CD4-positive, alpha-beta T cell treated with Interleukin-15 for 1 hour (primary cell): ENCODE data around the gene ZNF814.
A peak's percentile ranks its signal among the peaks of the same experiment; 100 is the strongest.
"Not testable (repeated sequence)": the region's sequence is repeated elsewhere in the genome, so short reads cannot be mapped to it uniquely, and the experiment has no call there.

Source experiments
- DNase-seq: peaks from one replicate; pipeline ENCODE4 v3.0.0-alpha.2; 2020

The ZNF814 gene

DNA sequence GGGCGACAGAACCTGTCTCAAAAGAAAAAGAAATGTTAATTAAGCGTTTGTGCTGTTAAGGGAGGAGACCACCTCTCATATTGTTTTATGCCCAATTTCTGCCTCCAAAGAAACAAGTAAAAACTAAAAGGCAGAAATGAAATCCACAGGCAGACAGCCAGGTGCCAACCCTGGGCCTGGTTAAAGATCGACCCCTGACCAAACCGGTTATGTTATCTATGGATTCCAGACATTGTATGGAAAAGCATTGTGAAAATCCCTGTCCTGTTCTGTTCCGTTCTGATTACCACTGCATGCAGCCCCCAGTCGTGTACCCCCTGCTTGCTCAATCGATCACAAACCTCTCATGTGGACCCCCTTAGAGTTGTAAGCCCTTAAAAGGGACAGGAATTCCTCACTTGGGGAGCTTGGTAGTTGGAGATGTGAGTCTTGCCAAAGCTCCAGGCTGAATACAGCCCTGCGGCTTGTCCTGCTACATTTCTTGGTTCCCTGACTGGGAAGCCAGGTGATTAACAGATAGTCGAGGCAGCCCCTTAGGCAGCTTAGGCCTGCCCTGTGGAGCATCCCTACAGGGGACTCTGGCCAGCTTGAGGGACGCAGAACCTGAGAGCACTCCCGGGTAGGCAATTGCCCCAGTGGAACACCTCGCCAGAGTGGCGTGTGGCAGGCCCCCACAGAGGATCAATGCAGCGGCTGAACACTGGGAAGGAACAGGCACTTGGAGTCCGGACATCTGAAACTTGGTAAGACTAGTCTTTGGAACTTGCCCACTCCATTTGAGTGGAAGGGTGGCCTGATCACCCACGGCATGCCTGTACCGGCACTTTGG, 73.4 kb downstream of the ZNF814 start:
- no peak for DNase-seq

DNA sequence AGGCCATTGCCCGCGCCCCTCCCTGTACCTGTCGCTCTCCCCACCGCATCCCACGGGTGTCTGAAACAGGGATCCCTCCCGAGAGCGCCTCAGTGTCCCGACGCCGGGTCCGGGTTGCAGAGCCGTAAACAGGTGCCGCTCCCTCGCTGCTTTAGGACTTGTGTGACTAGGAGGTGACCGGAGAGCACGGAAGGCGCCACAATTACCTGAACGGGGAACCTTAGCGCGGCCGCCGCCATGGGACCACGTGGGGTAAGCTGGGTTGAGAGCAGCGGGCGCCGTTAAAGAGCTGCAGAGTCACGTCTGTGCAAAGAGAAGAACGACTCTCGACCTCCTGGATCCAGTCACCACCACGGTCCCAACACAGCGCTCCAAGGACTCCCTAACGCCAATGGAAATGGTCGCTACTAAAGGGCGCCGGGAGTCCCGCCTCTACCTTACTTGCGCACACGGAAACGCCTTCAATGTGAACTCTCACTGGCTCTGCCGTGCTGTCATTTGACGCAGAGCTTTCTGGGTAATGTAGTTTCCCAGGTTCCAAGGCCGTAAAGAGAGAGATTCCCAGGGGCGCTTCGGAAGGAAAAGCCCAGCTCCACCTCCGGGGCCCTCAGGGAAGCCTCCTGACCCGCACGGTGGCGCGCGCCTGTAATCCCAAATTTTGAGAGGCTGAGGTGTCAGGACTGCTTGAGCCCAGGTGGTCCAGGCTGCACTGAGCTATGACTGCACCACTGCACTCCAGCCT, 74.2 kb downstream of the ZNF814 start, which contains the start of gene ZNF552:
ZNF552 (minus strand) TSS at position 409 of the 742 bp plus-strand sequence; CDS start at position 239, 170 bp downstream.
- peak; percentile 82 for DNase-seq

DNA sequence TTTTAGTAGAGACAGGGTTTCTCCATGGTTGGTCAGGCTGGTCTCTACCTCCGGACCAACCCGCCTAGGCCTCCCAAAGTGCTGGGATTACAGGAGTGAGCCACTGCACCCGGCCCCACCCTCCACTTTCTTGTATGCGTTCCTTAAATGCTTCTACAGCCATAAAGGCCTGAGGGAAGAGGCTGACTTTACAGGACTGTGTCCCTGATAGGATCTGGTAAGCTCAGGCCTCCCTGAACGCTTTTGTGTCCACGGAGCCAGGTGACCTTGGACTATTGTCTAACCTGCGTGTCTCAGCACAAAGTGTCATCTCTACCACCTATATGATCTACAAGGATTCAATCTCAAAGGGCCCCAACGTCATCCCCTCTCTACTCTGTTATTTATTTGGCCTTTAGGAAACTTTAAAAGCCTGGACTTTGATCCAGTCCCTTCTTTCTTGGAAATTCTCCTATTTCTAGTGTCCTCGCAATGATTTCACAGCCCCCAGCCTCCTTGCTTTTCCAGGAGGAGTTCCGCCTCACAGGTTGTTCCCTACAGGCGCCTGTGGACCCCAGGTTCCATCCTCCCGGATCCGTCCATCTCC, 74.8 kb downstream of the ZNF814 start:
- no peak for DNase-seq

DNA sequence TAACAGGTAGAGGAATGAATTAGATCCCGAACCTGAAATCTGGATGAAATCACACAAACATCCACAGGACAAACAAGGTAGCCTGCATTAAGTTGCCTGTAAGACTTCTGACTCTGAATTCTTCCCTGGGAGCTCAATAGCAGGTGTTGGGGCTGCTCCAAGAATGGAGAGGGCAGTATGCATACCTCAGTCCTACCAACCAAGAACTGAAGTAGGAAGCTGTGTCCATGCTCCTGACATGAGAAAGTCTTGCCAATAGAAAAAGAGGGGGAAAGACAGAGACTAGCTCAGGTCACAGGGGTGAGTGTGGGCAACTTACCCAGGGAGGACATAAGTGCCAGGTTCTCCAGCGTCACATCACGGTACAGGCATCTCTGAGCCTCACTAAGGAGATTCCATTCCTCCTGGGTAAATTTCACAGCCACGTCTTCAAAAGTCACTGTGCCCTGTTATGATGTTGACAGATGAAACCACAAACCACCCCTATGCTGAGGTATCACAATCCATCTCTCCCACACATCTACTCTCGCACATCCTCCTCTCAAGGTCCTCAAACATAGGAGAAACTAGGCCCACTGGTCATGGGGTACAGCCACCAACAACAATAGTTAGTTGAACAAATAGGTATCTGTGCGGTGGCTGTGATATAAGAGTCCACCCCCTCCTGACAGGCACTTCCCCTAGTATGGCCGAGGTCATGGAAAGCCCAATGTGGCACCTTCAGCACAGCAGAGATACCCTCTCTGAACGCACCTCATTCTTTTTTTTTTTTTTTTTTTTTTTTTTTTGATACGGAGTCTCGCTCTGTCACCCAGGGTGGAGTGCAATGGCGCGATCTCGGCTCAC, 75.6 kb downstream of the ZNF814 start:
- not testable (repeated sequence) for DNase-seq

DNA sequence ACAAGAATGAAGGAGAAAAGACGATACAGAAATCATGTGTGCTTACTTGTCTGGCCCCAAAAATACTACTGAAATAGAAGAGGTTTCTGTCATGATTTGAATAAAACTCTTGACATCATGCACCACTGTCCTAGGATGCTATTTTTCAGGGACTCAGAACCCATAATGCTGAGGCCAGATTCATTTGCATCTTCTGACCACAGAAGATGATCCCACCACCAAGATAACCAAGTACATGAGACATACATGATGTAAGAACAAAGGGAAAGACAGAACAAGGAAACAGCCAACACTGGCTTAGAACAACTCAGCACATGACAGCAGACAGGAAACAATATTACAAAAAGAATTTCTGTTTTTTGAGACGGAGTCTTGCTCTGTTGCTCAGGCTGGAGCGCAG, 76.6 kb downstream of the ZNF814 start:
- DNase-seq, result no peak

DNA sequence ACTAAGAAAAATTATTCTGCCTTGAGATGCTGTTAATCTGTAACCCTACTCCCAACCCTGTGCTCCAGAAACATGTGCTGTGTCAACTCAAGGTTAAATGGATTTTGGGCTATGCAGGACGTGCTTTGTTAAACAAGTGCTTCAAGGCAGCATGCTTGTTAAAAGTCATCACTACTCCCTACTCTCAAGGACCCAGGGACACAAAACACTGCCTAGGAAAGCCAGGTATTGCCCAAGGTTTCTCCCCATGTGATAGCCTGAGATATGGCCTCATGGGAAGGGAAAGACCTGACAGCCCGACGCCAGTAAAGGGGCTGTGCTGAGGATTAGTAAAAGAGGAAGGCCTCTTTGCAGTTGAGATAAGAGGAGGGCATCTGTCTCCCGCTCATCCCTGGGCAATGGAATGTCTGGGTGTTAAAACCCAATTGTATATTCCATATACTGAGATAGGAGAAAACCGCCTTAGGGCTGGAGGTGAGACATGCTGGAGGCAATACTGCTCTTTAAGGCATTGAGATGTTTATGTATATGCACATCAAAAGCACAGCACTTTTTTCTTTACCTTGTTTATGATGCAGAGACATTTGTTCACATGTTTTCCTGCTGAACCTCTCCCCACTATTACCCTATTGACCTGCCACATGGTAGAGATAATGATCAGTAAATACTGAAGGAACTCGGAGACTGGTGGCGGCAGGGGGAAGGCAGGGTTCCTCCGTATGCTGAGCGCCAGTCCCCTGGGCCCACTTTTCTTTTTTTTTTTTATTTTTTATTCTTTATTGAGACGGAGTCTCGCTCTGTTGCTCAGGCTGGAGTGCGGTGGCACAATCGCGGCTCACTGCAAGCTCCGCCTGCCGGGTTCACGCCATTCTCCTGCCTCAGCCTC, 78.2 kb downstream of the ZNF814 start:
- DNase-seq, result not testable (repeated sequence)

DNA sequence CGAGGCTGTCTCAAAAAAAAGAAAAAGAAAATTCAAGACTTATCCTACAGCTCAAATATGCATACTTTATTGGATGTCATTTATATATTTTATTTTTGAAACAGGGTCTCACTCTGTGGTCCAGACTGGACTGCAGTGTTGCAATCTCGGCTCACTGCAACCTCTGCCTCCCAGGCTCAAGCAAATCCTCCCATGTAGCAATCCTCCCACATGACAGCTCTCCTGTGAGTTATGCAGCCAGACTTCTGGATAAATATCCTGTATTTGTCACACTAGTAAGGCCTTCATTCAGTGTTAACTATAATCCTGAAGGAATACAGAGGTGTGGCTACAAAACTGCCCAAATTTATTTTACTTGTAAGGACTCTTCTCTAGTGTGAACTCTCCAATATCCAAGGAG, 81.3 kb downstream of the ZNF814 start:
- DNase-seq, result no peak

DNA sequence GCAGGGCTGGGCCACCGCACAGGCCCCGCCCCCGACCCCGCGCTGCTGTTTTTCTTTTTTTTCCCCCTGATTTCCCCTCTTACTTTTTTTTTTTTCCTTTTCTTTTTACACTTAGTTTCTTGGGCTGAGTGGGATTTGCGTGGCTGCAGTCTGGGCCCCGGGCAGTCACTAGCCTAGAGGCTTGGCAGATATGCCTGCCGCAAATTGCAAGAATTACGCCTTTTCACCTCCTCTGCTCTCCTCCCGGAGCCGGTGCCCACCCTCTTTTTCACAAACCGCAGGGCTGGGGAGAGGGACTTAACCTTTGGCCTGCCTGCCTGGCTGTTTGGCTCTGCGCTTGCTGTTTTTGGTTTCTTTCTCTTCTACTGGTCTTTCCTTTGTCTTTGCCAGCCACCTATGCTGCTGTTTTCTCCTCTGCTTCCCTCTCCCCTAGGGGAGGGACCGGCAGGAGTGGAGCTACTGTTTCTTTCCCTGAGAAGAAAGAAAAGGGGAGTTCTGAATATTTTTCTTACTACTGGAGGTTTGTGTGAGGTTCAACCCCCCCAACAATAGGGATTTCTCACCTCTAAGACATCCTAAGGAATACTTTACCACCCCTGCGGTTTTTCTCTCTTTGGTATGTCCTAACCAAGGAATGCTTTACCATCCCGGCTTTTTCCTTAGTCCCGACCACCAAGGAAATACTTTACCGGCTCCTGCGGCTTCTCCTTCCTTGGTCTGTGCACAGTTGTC, 85.1 kb downstream of the ZNF814 start:
- DNase-seq, result no peak

DNA sequence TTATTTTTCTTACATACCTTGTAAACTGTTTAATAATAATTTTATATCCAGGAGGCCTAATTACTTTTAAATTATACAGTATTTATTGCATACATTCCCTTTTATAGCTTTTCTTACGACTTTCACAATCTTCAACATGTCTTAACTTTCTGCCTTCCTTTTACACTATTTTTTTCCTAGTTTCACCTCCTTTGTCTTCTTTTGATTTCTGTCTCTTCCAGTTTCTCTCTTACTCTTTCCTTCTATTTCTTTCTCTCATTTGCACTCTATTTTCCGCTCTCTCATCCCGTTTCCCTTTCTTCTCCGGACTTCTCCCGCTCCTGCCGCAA, 85.6 kb downstream of the ZNF814 start:
- no peak for DNase-seq

DNA sequence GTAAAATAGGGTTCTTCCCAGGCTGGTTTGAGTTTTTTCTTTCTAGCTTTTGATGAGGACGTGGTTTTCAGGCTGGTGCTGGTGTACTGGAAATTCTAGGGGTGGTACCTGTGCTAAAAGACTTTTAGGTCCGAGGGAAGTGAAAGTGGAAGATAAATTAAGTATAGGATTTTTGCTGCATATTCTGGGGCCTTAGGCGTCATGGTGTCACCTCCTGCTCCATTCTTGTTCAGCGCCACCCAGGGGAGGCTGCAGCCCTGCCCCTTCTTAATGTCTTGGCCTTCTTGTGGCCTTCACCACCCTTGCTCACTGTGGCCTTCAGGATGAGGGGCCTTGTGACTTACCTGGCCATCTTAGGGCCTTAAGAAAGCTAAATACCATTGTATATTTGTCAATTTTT, 86.6 kb downstream of the ZNF814 start:
- DNase-seq, result no peak

DNA sequence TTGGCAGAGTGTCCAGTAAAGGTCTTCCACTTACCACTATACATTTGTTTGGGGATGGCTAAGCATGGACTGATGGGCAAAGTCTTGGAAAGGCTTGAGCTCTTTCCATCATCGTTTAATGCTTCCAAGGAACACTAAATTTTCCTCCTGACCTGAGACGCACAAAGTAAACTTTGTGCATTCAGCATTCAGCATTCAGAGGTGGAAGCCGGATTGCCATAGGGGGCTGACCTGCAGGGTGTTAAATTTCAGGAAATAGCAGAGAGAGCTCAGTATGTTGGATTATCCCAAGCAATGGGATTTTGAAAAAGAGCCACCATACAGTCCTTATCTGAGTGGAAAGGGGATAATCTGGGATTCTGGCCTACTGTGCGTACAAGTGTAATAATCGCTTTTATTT, 88.1 kb downstream of the ZNF814 start:
- DNase-seq, result no peak
